ACC112 (cell line): ENCODE measurements around the gene SLC25A30.

Experiments
- H2AFZ ChIP-seq: fragments of 200-600 bp; sonication (generic); one replicate; pipeline ENCODE4 v1.6.0; 2017; ENCODE audit warnings: antibody characterized with exemption, low read length; ENCODE audit not compliant: unreplicated experiment
- H3K27ac ChIP-seq: fragments of 200-600 bp; sonication (generic); 2 replicates; pipeline ENCODE4 v1.5.1; 2014; ENCODE audit warnings: low read depth, mild to moderate bottlenecking, antibody characterized with exemption, low read length, moderate library complexity
- H3K27me3 ChIP-seq: fragments of 200-600 bp; sonication (generic); 2 replicates; pipeline ENCODE4 v1.6.1; 2014; ENCODE audit warnings: mild to moderate bottlenecking, antibody characterized with exemption, low read length, moderate library complexity, mixed read lengths; ENCODE audit not compliant: insufficient read depth
- H3K36me3 ChIP-seq: fragments of 200-600 bp; sonication (generic); 2 replicates; pipeline ENCODE4 v1.6.1; 2016; ENCODE audit warnings: mild to moderate bottlenecking, antibody characterized with exemption, low read length, moderate library complexity, mixed read lengths; ENCODE audit not compliant: insufficient read depth
- H3K4me1 ChIP-seq: fragments of 200-600 bp; sonication (generic); one replicate; pipeline ENCODE4 v1.6.1; 2016; ENCODE audit warnings: low read length, mixed read lengths; ENCODE audit not compliant: insufficient read depth, unreplicated experiment, control insufficient read depth
- H3K4me3 ChIP-seq: fragments of 200-600 bp; sonication (generic); 2 replicates; pipeline ENCODE4 v1.5.1; 2014; ENCODE audit warnings: mild to moderate bottlenecking, low read depth, low read length
- H3K79me2 ChIP-seq: fragments of 200-600 bp; sonication (generic); one replicate; pipeline ENCODE4 v1.6.0; 2016; ENCODE audit warnings: low read length; ENCODE audit not compliant: control insufficient read depth, unreplicated experiment, insufficient read depth

SLC25A30 gene

GRCh38 chr13:45417790-45418534 is at the start of gene SLC25A30:
Gene SLC25A30 (minus strand): TSS chr13:45418373. CDS start chr13:45411425, 6,948 bp downstream.
- Histone ChIP-seq H2AFZ (peak within 1 kb of the TSS; percentile 98), H3K4me3 (peak within 1 kb of the TSS; percentile 82), H3K4me1 (peaks cover 8% of the 10 kb centered on the region), H3K27me3 (no peaks in the 10 kb centered on the region), H3K27ac (peak within 1 kb of the TSS; percentile 17), H3K36me3 (no peaks in the 10 kb centered on the region), H3K79me2 (peaks cover 15% of the 10 kb centered on the region)

GRCh38 chr13:45466359-45466758 is 48.2 kb upstream of the SLC25A30 start:
- H3K79me2 ChIP-seq, result peaks cover 63% of the 10 kb centered on the region
- H3K4me3 ChIP-seq, result peak overlapping the region; percentile 96
- peaks cover 15% of the 10 kb centered on the region for H3K4me1 ChIP-seq

GRCh38 chr13:45464687-45465453 is 46.7 kb upstream of the SLC25A30 start, which contains the start of gene COG3:
Gene COG3 (plus strand): TSS chr13:45464939. CDS start chr13:45465037, 98 bp downstream.
- Histone ChIP-seq H3K79me2 (peaks cover 48% of the 10 kb centered on the region), H2AFZ (peak within 1 kb of the TSS; percentile 67), H3K4me1 (peaks cover 15% of the 10 kb centered on the region), H3K4me3 (peak within 1 kb of the TSS; percentile 96), H3K36me3 (peaks cover 5% of the 10 kb centered on the region; the same call in 1 of the 2 replicates), H3K27ac (peak within 1 kb of the TSS; percentile 66), H3K27me3 (no peaks in the 10 kb centered on the region)

More at GRCh38 chr13:45466359-45466758, 48.2 kb upstream of the SLC25A30 start:
- H3K27ac ChIP-seq, result no peak overlapping the region
- H3K36me3 ChIP-seq, result peaks cover 5% of the 10 kb centered on the region; the same call in 1 of the 2 replicates
- no peaks in the 10 kb centered on the region for H3K27me3 ChIP-seq
- no peak overlapping the region for H2AFZ ChIP-seq

GRCh38 chr13:45464141-45464686 is 46.0 kb upstream of the SLC25A30 start:
- H3K79me2 ChIP-seq, result peaks cover 43% of the 10 kb centered on the region
- H3K4me1 ChIP-seq, result peaks cover 15% of the 10 kb centered on the region
- peak overlapping the region; percentile 53 for H2AFZ ChIP-seq
- H3K27me3 ChIP-seq, result no peaks in the 10 kb centered on the region
- H3K36me3 ChIP-seq, result peaks cover 5% of the 10 kb centered on the region; the same call in 1 of the 2 replicates
- H3K4me3 ChIP-seq, result peak overlapping the region; percentile 96
- H3K27ac ChIP-seq, result peak overlapping the region; percentile 41

GRCh38 chr13:45456196-45456972 is 38.2 kb upstream of the SLC25A30 start:
- Histone ChIP-seq H2AFZ (peak overlapping the region; percentile 48), H3K27me3 (no peaks in the 10 kb centered on the region), H3K27ac (peak overlapping the region; percentile 30; the same call in 1 of the 2 replicates)

GRCh38 chr13:45454204-45454603 is 36.0 kb upstream of the SLC25A30 start:
- H3K27ac ChIP-seq, result no peak overlapping the region
- no peaks in the 10 kb centered on the region for H3K79me2 ChIP-seq
- no peaks in the 10 kb centered on the region for H3K27me3 ChIP-seq
- H3K36me3 ChIP-seq, result no peaks in the 10 kb centered on the region
- H3K4me1 ChIP-seq, result no peaks in the 10 kb centered on the region
- H2AFZ ChIP-seq, result no peak overlapping the region
- no peak overlapping the region for H3K4me3 ChIP-seq

More at GRCh38 chr13:45456196-45456972, 38.2 kb upstream of the SLC25A30 start:
- H3K4me1 ChIP-seq, result no peaks in the 10 kb centered on the region
- no peaks in the 10 kb centered on the region for H3K36me3 ChIP-seq
- no peak overlapping the region for H3K4me3 ChIP-seq
- no peaks in the 10 kb centered on the region for H3K79me2 ChIP-seq

- no peaks in the 10 kb centered on the region for H3K27me3 ChIP-seq
- H2AFZ ChIP-seq, result no peak overlapping the region
- H3K4me3 ChIP-seq, result no peak overlapping the region
- H3K79me2 ChIP-seq, result no peaks in the 10 kb centered on the region
- no peak overlapping the region for H3K27ac ChIP-seq
- H3K36me3 ChIP-seq, result no peaks in the 10 kb centered on the region
- H3K4me1 ChIP-seq, result no peaks in the 10 kb centered on the region
Observed at GRCh38 chr13:45451282-45451681, 33.1 kb upstream of the SLC25A30 start.

- Histone ChIP-seq H2AFZ (no peak overlapping the region), H3K79me2 (no peaks in the 10 kb centered on the region), H3K4me3 (no peak overlapping the region), H3K27me3 (no peaks in the 10 kb centered on the region), H3K27ac (no peak overlapping the region), H3K4me1 (peaks cover 3% of the 10 kb centered on the region), H3K36me3 (no peaks in the 10 kb centered on the region)
Observed at GRCh38 chr13:45448965-45449559, 30.9 kb upstream of the SLC25A30 start.

- Histone ChIP-seq H3K79me2 (no peaks in the 10 kb centered on the region), H3K36me3 (no peaks in the 10 kb centered on the region), H3K4me1 (peaks cover 3% of the 10 kb centered on the region), H2AFZ (no peak overlapping the region), H3K27me3 (no peaks in the 10 kb centered on the region), H3K4me3 (no peak overlapping the region), H3K27ac (no peak overlapping the region)
Observed at GRCh38 chr13:45447050-45447661, 29.0 kb upstream of the SLC25A30 start.
